HUES6 (cell line): Measurements from ENCODE around the gene RXFP1.

ENCODE experiments used
- H3K27ac ChIP-seq: 2 replicates; pipeline ENCODE4 v1.7.0; 2013; ENCODE audit warnings: low read depth, mild to moderate bottlenecking, low read length, inconsistent platforms
- H3K27me3 ChIP-seq: 2 replicates; pipeline ENCODE4 v1.6.1; 2013; ENCODE audit warnings: low read length; ENCODE audit not compliant: control insufficient read depth, insufficient read depth
- H3K36me3 ChIP-seq: 2 replicates; pipeline ENCODE4 v1.6.1; 2013; ENCODE audit warnings: low read length; ENCODE audit not compliant: control insufficient read depth, insufficient read depth
- H3K4me1 ChIP-seq: 2 replicates; pipeline ENCODE4 v1.6.1; 2013; ENCODE audit warnings: low read length; ENCODE audit not compliant: control insufficient read depth, insufficient read depth
- H3K4me3 ChIP-seq: 2 replicates; pipeline ENCODE4 v1.5.1; 2013; ENCODE audit warnings: low read depth, low read length
- H3K9ac ChIP-seq: one replicate; pipeline ENCODE4 v1.6.1; 2013; ENCODE audit warnings: mild to moderate bottlenecking, low read length
- H3K9me3 ChIP-seq: 2 replicates; pipeline ENCODE4 v1.6.1; 2013; ENCODE audit warnings: low read depth, low read length; ENCODE audit not compliant: control insufficient read depth, insufficient read depth

RXFP1 gene

DNA sequence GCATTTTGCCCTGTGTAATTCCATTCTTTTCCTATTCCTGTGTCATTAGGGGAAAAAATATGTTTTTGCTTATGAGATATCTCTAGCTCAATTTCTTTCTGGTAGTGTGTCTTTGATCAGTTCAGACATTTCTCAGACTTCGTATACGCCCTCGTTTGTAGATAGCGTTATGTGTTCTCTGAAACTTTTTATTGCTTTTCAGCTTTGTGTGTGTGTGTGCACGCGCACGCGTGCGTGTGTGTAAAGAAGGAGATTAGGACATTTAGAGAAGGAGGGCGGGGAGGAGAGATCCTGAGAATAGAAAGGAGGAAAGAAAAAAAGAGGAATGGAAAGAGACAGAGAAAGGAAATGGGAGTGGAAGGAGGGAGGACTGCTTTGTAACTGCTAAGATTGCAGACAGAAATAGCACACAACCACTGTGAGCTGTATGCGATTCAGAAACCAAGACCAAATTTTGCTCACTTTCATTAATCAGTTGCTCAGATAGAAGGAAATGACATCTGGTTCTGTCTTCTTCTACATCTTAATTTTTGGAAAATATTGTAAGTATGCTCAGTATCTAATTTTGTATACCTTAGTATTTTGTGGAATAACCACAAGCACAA, at the start of gene RXFP1:
TSS of gene RXFP1 (plus strand) at position 399 of the 605 bp plus-strand sequence. CDS start at position 494, 95 bp downstream.
- Histone ChIP-seq H3K9me3 (no peaks in the 10 kb centered on the region), H3K9ac (no peak within 1 kb of the TSS), H3K27me3 (no peaks in the 10 kb centered on the region), H3K27ac (no peak within 1 kb of the TSS), H3K4me1 (no peaks in the 10 kb centered on the region), H3K4me3 (no peak within 1 kb of the TSS), H3K36me3 (no peaks in the 10 kb centered on the region)

DNA sequence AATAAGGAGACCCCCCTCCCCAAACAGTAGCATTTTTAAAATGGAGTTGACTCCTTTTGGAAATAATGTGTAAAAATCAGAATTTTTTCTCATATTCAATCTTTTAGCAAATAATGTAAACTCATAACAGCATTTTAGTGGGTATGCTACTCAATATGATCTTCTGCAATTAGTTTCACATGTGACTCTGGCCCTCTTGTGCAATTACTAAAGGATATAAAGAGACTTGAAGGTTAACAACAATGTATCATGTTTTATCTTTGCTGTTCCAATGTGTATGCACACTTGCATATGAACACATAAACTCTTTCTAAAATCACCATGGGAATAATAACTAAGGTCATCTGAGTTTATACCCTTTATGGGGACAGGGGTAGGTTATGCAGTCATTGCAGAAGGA, 39.9 kb upstream of the RXFP1 start:
- no peaks in the 10 kb centered on the region for H3K9me3 ChIP-seq
- no peaks in the 10 kb centered on the region for H3K27me3 ChIP-seq
- no peaks in the 10 kb centered on the region for H3K4me1 ChIP-seq
- no peaks in the 10 kb centered on the region for H3K36me3 ChIP-seq
- no peak overlapping the region for H3K4me3 ChIP-seq
- H3K9ac ChIP-seq = no peak overlapping the region
- H3K27ac ChIP-seq = no peak overlapping the region

DNA sequence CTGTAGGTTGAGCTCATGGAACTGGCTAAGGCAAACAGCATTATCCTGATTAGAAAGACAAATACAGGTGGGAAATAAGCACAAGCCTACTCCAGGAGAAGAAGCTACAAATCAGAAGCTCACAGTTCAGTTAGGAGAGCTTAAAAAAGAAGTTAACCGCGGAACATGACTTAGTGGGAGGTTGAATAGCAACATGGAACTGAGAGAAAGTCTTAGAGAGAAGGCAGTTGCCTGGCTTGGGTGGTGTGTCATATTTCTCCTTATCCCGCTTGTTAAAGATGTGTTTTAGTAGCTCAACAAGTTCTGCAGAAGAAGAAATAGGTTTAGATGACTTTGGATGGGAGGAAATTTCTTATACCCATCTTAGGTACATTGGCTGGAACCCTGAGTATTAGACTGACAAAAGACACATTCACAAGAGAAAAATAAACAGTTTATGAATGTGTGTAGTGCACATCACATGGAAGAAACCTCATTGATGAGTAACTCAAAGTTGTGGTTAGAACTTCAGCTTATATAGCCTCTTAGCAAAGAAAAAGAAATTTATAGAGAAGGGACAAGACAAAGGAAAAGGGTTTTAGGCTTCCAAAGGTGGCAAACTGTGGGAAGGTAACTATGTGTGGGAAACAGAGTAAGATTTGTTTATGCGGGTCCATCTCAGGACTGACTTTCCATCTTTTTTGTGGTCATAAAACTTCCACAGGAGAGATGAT, 37.4 kb upstream of the RXFP1 start:
- Histone ChIP-seq H3K27ac (no peak overlapping the region), H3K4me1 (no peaks in the 10 kb centered on the region), H3K9ac (no peak overlapping the region), H3K4me3 (no peak overlapping the region), H3K36me3 (no peaks in the 10 kb centered on the region), H3K27me3 (no peaks in the 10 kb centered on the region), H3K9me3 (no peaks in the 10 kb centered on the region)

DNA sequence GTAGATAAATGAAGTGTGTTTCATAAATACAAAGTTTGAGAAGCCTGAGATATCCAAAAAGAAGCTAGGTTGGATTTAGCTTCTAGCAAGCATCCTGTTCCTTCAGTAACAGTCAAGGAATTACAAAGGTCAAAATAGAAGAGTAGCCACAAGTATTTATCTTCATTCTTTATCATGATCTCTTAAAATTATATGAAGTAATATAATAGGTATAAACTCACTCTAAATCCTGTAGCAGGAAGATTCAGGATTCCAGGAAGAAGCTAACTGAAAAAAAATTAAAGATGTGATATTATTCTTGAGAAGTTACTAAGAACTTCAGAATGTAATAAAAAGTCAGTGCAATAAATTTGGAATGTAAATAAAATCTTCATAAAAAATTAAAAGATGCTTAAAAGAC, 31.1 kb upstream of the RXFP1 start:
- Histone ChIP-seq H3K4me3 (no peak overlapping the region), H3K9me3 (0 out of 2 replicates have a peak, but pooled peaks cover 2% of the 10 kb centered on the region), H3K27me3 (no peaks in the 10 kb centered on the region), H3K27ac (no peak overlapping the region), H3K9ac (no peak overlapping the region), H3K4me1 (no peaks in the 10 kb centered on the region), H3K36me3 (no peaks in the 10 kb centered on the region)

DNA sequence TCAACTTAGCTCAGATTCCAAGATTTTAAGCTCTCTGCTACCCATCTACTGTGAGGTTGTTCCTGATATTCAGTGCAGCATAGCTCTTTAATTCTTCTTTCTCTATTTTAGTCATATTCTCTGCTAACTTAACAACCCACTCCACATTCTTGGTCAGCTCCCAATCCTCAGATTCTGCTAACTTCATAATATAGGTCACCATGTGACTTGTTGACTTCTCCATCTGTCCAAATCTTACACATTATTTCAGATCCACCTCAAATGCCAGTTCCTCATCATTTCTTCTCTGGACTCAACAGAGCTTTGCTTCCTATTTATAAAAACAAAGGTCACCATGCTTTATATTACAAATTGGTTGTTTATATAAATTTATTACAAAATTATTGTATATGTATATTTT, 29.3 kb upstream of the RXFP1 start:
- no peaks in the 10 kb centered on the region for H3K4me1 ChIP-seq
- H3K27ac ChIP-seq = no peak overlapping the region
- 0 out of 2 replicates have a peak, but pooled peaks cover 2% of the 10 kb centered on the region for H3K9me3 ChIP-seq
- H3K27me3 ChIP-seq = no peaks in the 10 kb centered on the region
- no peaks in the 10 kb centered on the region for H3K36me3 ChIP-seq
- H3K4me3 ChIP-seq = no peak overlapping the region
- H3K9ac ChIP-seq = no peak overlapping the region

DNA sequence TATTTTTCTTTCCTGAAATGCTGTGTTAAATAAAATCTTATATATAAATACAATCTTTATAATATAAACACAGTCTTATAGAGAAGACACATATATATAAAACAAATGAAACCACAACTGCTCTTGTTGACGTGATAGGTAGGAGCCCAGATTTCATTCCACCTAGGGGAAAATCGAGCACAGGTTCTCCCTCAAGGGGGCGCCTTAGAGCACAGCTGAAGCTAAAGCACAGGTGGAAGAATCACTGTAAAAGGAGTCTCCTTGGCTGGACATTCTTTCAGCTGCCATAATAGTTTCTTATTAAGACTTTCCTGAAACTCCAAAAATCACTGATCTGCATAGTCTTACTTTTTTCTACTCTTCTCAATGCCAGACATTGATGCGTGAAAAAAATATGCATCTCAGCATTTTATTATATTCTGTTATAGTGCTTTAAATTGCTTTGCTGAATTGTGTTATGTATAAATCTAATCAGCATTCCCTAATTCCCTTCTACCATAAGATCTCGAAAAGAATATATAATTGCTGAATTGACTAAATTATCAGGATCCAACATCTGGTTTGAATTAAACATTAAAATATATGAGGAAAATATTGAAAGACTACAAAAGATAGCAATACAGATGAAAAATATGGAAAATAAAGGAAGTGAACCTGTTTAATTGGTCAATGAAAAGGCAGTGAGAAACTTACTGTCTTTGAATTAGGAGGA, 25.5 kb upstream of the RXFP1 start:
- Histone ChIP-seq H3K36me3 (no peaks in the 10 kb centered on the region), H3K9ac (no peak overlapping the region)

DNA sequence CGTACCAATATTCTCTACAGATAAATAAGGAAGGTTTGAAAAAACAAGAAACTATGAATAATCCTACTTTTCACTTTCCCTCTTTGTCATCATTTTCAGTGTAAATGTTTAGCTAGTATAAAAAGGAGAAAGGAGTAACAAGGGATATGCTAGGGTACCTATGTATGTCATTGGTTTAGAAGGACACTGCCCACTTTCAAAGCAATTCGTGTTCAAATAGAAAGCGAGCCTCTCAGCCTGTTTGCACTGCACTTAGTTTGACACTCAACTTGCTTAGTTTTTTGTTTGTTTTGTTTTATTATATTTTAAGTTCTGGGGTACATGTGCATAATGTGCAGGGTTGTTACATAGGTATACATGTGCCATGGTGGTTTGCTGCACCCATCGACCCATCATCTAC, 21.6 kb upstream of the RXFP1 start:
- no peaks in the 10 kb centered on the region for H3K4me1 ChIP-seq
- H3K4me3 ChIP-seq = no peak overlapping the region
- H3K36me3 ChIP-seq = no peaks in the 10 kb centered on the region
- H3K9me3 ChIP-seq = no peaks in the 10 kb centered on the region
- no peak overlapping the region for H3K27ac ChIP-seq
- no peaks in the 10 kb centered on the region for H3K27me3 ChIP-seq
- H3K9ac ChIP-seq = no peak overlapping the region

More for the DNA sequence above, 25.5 kb upstream of the RXFP1 start:
- Histone ChIP-seq H3K27me3 (no peaks in the 10 kb centered on the region), H3K9me3 (no peaks in the 10 kb centered on the region), H3K4me3 (no peak overlapping the region), H3K27ac (no peak overlapping the region), H3K4me1 (no peaks in the 10 kb centered on the region)

DNA sequence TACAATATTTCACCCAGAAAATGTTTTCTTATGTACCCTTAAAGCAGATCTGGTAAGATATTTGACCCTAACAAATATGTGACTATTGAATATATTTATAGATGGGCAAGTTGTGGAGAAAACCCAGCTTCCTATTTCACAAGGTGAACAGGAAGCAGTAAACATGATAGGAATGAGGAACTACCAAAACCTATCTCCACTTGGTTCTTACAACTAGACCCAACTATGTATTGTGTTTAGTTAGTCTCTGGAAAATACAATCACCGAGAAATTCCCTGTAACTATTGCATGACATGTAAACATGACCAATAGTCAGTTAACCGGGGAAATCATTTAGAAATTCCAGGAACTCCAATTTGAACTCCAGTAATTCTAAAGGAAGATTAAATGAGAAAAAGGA, 8.4 kb upstream of the RXFP1 start:
- Histone ChIP-seq H3K4me1 (no peaks in the 10 kb centered on the region), H3K9ac (no peak overlapping the region), H3K27ac (no peak overlapping the region), H3K27me3 (no peaks in the 10 kb centered on the region), H3K36me3 (no peaks in the 10 kb centered on the region), H3K4me3 (no peak overlapping the region), H3K9me3 (no peaks in the 10 kb centered on the region)

DNA sequence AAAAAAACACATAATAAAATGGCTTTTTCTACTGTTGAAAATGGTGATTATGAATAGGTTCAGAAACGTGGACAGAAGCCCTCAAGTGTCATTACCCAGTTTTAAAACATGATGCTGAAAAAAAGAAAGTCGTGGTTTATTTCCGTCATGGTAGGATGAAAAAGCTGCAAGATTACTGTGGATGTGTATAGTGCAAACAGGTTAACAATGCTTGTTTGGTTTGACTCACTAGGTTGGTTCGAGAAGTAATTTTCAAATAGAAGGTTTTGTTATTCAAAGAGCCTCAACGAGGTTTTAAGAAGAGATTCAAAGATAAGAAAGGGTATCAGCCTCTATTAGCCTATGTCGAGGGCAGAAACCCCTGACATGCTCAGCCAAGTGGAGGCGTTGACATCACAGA, 2.5 kb upstream of the RXFP1 start:
- Histone ChIP-seq H3K27me3 (no peaks in the 10 kb centered on the region), H3K27ac (no peak overlapping the region), H3K4me3 (no peak overlapping the region), H3K36me3 (no peaks in the 10 kb centered on the region), H3K9me3 (no peaks in the 10 kb centered on the region), H3K4me1 (no peaks in the 10 kb centered on the region), H3K9ac (no peak overlapping the region)

DNA sequence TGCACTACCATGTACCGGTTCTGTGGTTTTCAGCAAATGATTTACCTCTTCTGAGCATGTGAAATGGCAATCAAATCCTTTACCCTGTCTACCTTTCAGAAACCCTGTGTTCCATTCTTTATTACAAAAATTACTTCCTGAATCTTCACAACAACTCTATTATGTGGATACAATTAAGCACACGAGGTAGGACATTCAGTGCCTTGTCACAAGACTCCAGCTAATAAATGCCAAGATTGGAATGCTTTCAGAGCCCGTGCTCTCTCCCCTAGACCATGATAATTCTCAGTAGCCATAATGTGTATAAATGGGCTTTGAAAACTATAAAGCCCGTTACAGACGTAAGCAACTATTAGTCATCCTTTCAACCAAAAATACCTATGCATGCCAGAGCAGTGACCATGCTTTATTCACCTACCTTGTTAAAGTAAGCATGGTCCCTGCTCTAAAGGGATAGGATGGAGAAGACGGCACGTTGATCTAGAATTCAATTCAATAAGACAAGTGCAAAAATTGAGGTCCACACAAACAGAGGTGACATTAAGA, 2.4 kb downstream of the RXFP1 start:
- no peak overlapping the region for H3K27ac ChIP-seq
- H3K4me1 ChIP-seq = no peaks in the 10 kb centered on the region

DNA sequence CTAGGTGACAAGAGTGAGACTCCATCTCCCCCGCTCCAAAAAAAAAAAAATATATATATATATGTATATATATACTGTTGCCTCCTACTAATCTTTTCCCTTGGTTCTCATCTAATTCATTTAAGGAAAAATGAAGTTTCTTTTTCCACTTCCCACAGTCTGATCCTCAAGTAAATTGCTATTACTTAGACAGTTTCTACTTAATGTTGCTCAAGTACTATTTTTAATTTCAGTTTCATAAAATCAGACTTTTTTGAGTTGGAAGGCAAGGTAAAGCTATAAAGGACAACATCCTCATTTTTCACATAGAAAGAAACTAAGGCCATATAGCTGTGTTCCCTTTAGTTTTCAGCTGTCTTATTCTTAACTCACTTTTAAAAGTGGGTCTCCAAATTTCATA, 5.8 kb downstream of the RXFP1 start:
- Histone ChIP-seq H3K4me3 (no peak overlapping the region), H3K9me3 (no peaks in the 10 kb centered on the region), H3K4me1 (peaks cover 2% of the 10 kb centered on the region), H3K9ac (no peak overlapping the region), H3K27ac (no peak overlapping the region), H3K36me3 (no peaks in the 10 kb centered on the region), H3K27me3 (no peaks in the 10 kb centered on the region)

More for the DNA sequence above, 2.4 kb downstream of the RXFP1 start:
- H3K27me3 ChIP-seq = no peaks in the 10 kb centered on the region
- H3K4me3 ChIP-seq = no peak overlapping the region
- H3K9ac ChIP-seq = no peak overlapping the region
- H3K36me3 ChIP-seq = no peaks in the 10 kb centered on the region
- no peaks in the 10 kb centered on the region for H3K9me3 ChIP-seq
